Measurements from ENCODE around the gene GYG2. TPM values are rescaled to one million over a fixed set of nuclear protein-coding genes. Genes with fewer than 3 reads are reported as not detected.

GYG2 gene
- total RNA-seq, 4 donors from 2014 or later, result 3.2 to 9.6 (median 5.3) TPM

DNA sequence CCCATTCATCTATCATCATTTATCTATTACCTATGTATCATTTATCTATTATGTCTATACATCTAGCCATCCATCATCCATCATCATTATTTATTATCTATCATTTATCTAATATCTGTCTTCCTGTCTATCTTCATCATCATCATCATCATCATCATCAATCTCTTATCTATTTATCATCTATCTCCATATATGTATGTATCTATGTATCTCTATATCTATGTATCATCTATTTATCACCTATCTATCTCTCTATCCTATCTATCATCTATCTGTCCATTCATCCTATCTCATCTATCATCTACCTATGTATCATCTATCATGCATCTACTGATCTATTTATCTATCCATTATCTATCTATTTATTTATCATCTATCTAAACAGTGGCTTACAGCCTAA, 3.8 kb upstream of the GYG2 start:
- Histone ChIP-seq H3K4me3 (no peak overlapping the region), H3K4me1 (peaks cover 13% of the 10 kb centered on the region), H3K9me3 (no peaks in the 10 kb centered on the region), H3K36me3 (no peaks in the 10 kb centered on the region), H3K27ac (no peak overlapping the region), H3K27me3 (no peaks in the 10 kb centered on the region)
- no peak for TF ChIP-seq EP300 (IDR thresholded peaks at IDR 0.05)
- TF ChIP-seq POLR2A (IDR thresholded peaks at IDR 0.05), result no peak
- no peak for TF ChIP-seq CTCF (IDR thresholded peaks at IDR 0.05)
- TF ChIP-seq POLR2AphosphoS5 (IDR thresholded peaks at IDR 0.05), result no peak
- DNase-seq (ENCODE audit: low spot score in 2 of 2), result no peak

DNA sequence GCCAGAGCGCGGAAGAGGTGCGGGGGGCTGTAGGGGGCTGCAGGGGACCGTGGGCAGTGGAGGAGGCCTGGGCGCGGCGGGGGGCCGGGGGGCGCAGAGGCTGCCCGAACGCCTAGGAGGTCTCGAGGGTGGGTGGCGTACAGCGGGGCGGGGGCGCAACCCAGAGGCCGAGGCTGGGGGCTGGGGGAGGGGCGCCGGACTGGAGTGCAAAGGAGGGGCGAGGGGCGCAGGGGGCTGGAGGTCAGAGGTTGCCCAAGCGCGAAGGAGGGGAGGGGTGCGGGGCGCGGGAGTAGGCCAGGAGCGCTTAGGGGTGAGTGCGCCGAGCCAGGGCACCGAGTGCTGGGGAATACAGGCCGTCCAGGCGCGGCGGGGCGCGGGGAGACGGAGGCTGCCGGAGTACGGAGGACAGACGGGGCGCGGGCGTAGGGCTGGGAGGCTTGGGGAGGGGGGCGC, 255 bp downstream of the GYG2 start:
- no peak for TF ChIP-seq CTCF (IDR thresholded peaks at IDR 0.05)
- Histone ChIP-seq H3K27me3 (no peaks in the 10 kb centered on the region), H3K36me3 (no peaks in the 10 kb centered on the region), H3K9me3 (no peaks in the 10 kb centered on the region), H3K27ac (no peak overlapping the region), H3K4me1 (peaks cover 14% of the 10 kb centered on the region), H3K4me3 (peak overlapping the region; percentile 46)
- DNase-seq (ENCODE audit: low spot score in 2 of 2), result no peak
- WGBS, result 5% methylated on average over 24 of the region's 44 CpGs

GRCh38 chrX:2829469-2830246, 928 bp downstream of the GYG2 start:
- 5% methylated on average over 20 of the region's 62 CpGs for WGBS
- peaks cover 14% of the 10 kb centered on the region for H3K4me1 ChIP-seq
- no peaks in the 10 kb centered on the region for H3K36me3 ChIP-seq
- peak overlapping the region; percentile 46 for H3K4me3 ChIP-seq
- no peaks in the 10 kb centered on the region for H3K27me3 ChIP-seq
- H3K27ac ChIP-seq, result no peak overlapping the region
- H3K9me3 ChIP-seq, result no peaks in the 10 kb centered on the region
- TF ChIP-seq POLR2AphosphoS5 (IDR thresholded peaks at IDR 0.05), result no peak
- TF ChIP-seq EP300 (IDR thresholded peaks at IDR 0.05), result no peak
- TF ChIP-seq POLR2A (IDR thresholded peaks at IDR 0.05), result no peak
- no peak for TF ChIP-seq CTCF (IDR thresholded peaks at IDR 0.05)
- no peak for DNase-seq (ENCODE audit: low spot score in 2 of 2)

DNA sequence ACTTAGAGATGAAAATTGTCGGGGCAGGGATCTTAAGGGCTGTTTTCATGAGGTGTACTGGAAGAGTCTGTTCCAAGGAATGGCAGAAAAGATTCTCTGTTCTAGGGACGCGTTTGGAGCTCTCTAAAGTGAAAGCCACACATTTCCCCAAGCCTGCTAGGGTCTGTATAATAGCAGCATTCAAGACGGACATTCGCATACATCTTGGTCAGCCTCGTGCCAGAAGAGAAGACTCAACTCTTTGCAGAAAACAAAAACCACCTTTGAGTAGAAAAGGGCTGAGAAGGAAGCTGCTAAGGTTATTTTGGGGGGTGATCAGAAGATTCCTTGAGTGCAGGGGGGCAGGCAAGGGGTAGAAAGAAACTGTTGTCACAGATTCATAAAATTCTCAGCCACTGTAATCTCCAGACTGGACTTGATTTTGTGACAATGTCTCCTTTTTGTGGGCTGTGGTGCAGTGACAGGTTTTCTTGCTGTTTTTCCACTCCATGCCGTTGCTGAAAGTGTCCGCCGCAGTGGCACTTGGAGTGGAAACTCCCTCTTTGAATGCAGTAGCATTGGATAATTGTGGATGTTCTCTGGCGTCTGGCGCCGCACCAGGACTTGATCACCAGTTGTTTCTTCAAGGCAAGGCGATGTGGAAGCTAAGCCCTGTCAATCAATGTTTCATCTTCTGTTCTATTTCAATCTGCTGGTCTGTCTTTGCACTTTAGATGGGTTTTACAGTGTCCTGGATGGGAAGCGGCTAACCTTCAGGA, 2.9 kb downstream of the GYG2 start:
- WGBS, result 91% methylated on average over 14 of the region's 14 CpGs
- DNase-seq (ENCODE audit: low spot score in 2 of 2), result no peak
- Histone ChIP-seq H3K9me3 (no peaks in the 10 kb centered on the region), H3K4me3 (no peak overlapping the region), H3K36me3 (no peaks in the 10 kb centered on the region), H3K27me3 (no peaks in the 10 kb centered on the region), H3K27ac (no peak overlapping the region), H3K4me1 (peaks cover 14% of the 10 kb centered on the region)
- TF ChIP-seq EP300 (IDR thresholded peaks at IDR 0.05), result no peak
- no peak for TF ChIP-seq CTCF (IDR thresholded peaks at IDR 0.05)
- no peak for TF ChIP-seq POLR2A (IDR thresholded peaks at IDR 0.05)
- TF ChIP-seq POLR2AphosphoS5 (IDR thresholded peaks at IDR 0.05), result no peak

DNA sequence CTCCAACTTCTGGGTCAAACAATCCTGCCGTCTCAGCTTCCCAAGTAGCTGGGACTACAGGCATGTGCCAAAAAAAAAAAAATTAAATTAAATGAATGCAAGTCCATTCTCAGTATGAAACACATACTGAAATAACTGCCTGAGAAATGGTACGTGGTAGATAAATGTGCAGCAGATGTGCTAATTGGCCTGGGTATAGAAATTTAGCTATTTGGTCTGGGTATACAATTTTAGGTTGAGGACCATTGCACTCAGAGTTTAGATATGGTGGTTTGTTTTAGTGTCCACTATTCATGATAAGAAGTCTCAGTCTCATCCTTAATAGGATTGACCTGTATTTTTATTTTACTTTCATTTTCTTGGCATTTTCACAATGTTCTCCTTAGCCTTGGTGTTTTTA, 9.2 kb downstream of the GYG2 start:
- no peaks in the 10 kb centered on the region for H3K4me1 ChIP-seq
- 94% methylated on average over 2 of the region's 2 CpGs for WGBS
- no peak overlapping the region for H3K27ac ChIP-seq
- H3K4me3 ChIP-seq, result no peak overlapping the region
- TF ChIP-seq CTCF (IDR thresholded peaks at IDR 0.05) (no peak), POLR2AphosphoS5 (IDR thresholded peaks at IDR 0.05) (no peak), POLR2A (IDR thresholded peaks at IDR 0.05) (no peak), EP300 (IDR thresholded peaks at IDR 0.05) (no peak)
- no peak for DNase-seq (ENCODE audit: low spot score in 2 of 2)
- no peaks in the 10 kb centered on the region for H3K27me3 ChIP-seq
- no peaks in the 10 kb centered on the region for H3K36me3 ChIP-seq
- no peaks in the 10 kb centered on the region for H3K9me3 ChIP-seq
